GM10266 (cell line): ENCODE results near the gene ACTN1.
"Not testable (repeated sequence)": the region's sequence is repeated elsewhere in the genome, so short reads cannot be mapped to it uniquely, and the experiment has no call there.

Experiments
- DNase-seq: peaks from one replicate; pipeline ENCODE4 v3.0.0; 2012; ENCODE audit errors: extremely low spot score
- TF ChIP-seq, protein P1 (sequence below): IDR thresholded peaks from 2 replicates; pipeline ENCODE4 v1.5.1; 2012; ENCODE audit warnings: mild to moderate bottlenecking, low read depth; ENCODE audit not compliant: control insufficient read depth, insufficient read depth; ENCODE audit errors: missing control alignments

ACTN1 gene

DNA sequence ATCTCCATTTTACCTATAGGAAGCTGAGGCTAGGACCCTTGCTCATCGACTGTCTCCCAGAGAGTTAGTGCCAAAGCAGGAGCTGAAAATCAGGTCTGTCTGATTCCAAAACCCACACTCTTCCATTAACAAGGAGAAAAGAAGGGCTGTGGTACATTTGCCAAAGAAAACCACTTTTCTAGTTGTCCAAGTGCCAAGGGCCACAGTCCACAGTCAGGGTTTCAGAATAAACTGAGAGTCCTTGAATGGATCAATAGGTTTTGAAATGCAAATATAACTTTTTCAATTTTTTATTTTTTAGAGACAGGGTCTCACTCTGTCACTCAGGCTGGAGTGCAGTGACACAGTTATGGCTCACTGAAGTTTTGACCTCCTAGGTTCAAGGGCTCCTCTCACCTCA lies 130.8 kb downstream of the ACTN1 start:
- TF ChIP-seq, protein P1, sequence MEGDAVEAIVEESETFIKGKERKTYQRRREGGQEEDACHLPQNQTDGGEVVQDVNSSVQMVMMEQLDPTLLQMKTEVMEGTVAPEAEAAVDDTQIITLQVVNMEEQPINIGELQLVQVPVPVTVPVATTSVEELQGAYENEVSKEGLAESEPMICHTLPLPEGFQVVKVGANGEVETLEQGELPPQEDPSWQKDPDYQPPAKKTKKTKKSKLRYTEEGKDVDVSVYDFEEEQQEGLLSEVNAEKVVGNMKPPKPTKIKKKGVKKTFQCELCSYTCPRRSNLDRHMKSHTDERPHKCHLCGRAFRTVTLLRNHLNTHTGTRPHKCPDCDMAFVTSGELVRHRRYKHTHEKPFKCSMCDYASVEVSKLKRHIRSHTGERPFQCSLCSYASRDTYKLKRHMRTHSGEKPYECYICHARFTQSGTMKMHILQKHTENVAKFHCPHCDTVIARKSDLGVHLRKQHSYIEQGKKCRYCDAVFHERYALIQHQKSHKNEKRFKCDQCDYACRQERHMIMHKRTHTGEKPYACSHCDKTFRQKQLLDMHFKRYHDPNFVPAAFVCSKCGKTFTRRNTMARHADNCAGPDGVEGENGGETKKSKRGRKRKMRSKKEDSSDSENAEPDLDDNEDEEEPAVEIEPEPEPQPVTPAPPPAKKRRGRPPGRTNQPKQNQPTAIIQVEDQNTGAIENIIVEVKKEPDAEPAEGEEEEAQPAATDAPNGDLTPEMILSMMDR: no peak
- DNase-seq: no peak

DNA sequence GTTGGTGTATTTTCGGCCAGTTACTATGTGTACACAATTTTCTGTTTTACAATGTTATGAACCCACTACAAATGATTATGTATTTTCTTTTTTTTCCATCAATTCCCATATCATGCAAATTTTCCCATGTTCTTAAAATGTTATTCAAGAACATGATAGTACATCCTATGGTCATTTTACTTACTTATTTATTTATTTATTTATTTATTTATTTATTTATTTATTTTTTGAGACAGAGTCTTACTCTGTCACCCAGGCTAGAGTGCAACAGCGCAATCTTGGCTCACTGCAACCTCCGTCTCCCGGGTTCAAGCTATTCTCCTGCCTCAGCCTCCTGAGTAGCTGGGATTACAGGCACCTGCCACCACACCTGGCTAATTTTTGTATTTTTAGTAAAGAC lies 131.5 kb downstream of the ACTN1 start:
- not testable (repeated sequence) for DNase-seq

DNA sequence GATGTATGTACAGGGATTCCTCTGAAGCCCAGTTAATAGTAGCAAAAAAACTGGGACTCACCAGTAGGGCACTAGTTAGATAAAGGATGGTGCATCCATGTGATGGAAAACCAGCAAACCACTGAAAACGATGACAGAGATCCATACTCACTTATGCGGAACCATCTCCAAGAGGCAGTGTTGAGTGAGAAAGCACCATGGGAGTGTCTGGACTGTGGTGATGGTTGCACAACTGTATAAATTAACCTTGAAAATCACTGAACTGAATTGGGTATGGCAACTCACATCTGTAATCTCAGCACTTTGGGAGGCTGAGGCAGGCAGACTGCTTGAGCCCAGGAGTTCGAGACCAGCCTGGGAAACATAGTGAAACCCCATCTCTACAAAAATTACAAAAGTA lies 132.6 kb downstream of the ACTN1 start:
- TF ChIP-seq, protein P1: no peak
- DNase-seq: no peak

DNA sequence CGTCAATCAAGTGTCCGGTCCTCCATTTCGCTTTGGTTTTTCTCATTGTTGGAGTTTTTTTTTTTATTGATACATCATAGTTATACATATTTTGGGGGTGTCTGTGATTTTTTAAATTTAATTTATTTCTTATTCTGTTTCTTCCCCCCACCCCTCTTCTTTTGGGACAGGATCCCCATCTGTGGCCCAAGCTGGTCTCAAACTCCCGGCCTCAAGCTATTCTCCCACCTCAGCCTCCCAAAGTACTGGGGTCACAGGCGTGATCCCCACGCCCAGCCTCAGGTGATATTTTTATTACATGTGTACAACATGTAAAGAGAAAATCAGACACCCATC lies 134.9 kb downstream of the ACTN1 start:
- no peak for DNase-seq

DNA sequence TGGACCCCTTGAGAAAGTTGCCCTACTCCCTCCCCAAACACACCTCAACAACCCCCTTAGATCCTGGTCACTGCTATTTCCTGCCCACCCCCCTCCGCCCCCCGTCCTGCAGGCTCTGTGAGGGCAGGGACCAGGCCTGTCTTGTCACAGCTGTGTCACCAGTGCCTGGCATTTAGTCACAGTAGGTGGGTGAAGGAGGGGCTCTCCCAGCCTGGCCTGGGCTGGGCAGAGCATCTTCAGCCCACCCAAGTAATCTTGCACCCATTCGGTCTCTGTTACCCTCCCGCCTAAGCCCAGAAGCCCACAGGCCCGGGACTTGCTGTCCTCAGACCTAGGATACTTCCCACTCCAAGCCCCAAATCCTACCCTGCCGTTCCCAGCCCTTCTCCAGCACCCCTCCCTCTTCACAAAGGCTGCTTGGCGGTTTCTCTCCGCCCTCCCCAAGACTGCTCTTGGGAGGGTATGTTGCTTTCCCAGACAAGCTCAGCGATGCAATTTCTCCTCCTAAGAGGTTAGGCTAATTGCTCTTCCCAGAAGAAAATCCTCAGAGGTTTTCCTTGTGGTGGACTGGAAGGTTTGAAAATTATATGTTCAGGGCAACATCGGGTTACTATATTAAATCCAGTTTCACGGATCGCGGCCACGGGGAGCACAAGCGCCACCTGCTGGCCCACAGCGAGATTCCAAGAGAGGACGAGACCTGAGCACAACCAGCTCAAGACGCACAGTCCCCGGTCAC lies 135.5 kb downstream of the ACTN1 start:
- peak; percentile 69 for DNase-seq
- TF ChIP-seq, protein P1: peak; percentile 94

More for the DNA sequence above, 134.9 kb downstream of the ACTN1 start:
- TF ChIP-seq, protein P1: no peak

DNA sequence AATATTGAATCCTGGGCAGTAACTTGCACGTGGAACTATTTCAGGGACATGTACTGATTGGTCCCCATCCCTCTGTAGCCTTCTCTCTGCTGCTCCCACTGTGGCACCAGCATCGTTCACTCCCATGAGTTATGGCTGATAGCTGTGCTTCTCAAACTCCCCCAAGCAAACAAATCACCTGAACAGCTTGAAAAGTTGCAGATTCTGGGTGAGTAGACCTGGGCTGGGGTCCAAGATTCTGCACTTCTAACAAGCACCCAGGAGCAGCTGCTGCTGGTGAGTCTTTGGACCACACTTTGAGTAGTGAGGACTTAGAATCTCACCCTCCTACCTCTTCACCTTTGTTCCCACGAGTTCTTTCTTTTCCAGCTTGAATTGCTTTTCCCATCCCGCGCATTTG lies 136.8 kb downstream of the ACTN1 start:
- TF ChIP-seq, protein P1: no peak
- no peak for DNase-seq

DNA sequence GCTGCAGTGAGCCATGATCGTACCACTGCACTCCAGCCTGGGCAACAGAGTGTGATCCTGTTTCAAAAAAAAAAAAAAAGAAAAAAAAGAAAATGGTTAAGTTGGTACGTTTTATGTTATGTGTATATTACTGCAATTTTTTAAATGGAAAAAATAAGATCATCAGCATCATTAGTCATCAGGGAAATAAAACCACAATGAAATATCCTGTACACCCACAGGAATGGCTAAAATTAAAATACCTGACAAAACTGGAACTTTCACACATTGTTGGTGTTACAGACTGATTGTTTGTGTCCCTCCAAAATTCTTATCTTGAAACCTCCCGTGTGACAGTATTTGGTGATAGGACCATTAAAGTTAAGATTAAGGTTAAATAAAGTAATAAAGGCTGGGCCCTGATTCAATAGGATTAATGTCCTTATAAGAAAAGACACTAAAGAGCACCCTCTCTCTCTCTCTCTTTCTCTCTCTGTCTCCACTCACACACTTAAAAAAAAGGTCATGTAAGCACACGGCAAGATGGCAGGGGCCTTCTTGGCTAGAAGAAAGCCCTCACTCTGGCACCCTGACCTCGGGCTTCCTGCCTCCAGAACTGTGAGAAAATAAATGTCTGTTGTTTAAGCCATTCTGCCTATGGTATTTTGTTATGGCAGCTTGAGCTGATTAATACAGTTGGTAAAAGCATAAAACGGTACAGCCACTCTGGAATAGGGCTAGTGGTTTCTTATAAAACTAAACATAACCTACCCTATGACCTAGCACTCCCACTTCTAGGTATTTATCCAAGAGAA lies 137.9 kb downstream of the ACTN1 start:
- TF ChIP-seq, protein P1: no peak
- DNase-seq: no peak
